Ishikawa (cell line): ENCODE data around the gene WDHD1.

Source experiments
- CEBPB ChIP-seq: IDR thresholded peaks from 2 replicates; pipeline ENCODE4 v1.6.1; 2012
- CREB1 ChIP-seq: IDR thresholded peaks from 2 replicates; pipeline ENCODE4 v1.6.1; 2012; ENCODE audit warnings: low read depth
- EGR1 ChIP-seq: IDR thresholded peaks from 2 replicates; pipeline ENCODE4 v1.6.1; 2012
- EP300 ChIP-seq: IDR thresholded peaks from 2 replicates; pipeline ENCODE4 v1.6.1; 2012; ENCODE audit warnings: borderline replicate concordance
- FOXM1 ChIP-seq: IDR thresholded peaks from 2 replicates; pipeline ENCODE4 v1.6.1; 2012; ENCODE audit warnings: low read depth, borderline replicate concordance
- MAX ChIP-seq: IDR thresholded peaks from 2 replicates; pipeline ENCODE4 v1.6.1; 2012
- NFIC ChIP-seq: IDR thresholded peaks from 2 replicates; pipeline ENCODE4 v1.6.1; 2012
- RAD21 ChIP-seq: IDR thresholded peaks from 2 replicates; pipeline ENCODE4 v1.6.1; 2012; ENCODE audit warnings: low read depth
- REST ChIP-seq: IDR thresholded peaks from 2 replicates; pipeline ENCODE4 v1.6.1; 2012; ENCODE audit warnings: low read depth, mild to moderate bottlenecking
- TAF1 ChIP-seq: IDR thresholded peaks from 2 replicates; pipeline ENCODE4 v1.6.1; 2012; ENCODE audit warnings: low read depth, mild to moderate bottlenecking
- TCF12 ChIP-seq: IDR thresholded peaks from 2 replicates; pipeline ENCODE4 v1.6.1; 2012; ENCODE audit warnings: low read depth
- TEAD4 ChIP-seq: IDR thresholded peaks from 2 replicates; pipeline ENCODE4 v1.6.1; 2012
- USF1 ChIP-seq: IDR thresholded peaks from 2 replicates; pipeline ENCODE4 v1.6.1; 2012
- YY1 ChIP-seq: IDR thresholded peaks from 2 replicates; pipeline ENCODE4 v1.6.1; 2012; ENCODE audit warnings: low read depth
- ZBTB7A ChIP-seq: IDR thresholded peaks from 2 replicates; pipeline ENCODE4 v1.6.1; 2012; ENCODE audit warnings: low read depth

The WDHD1 gene

GRCh38 chr14:54967496-54967895 lies 59.4 kb downstream of the WDHD1 start:
- TF ChIP-seq USF1 (no peak), TCF12 (no peak), EP300 (no peak), TAF1 (no peak), REST (no peak), FOXM1 (no peak), NFIC (no peak)

GRCh38 chr14:54955143-54955542 lies 71.8 kb downstream of the WDHD1 start:
- TF ChIP-seq REST (no peak), TCF12 (no peak), YY1 (no peak), USF1 (no peak), ZBTB7A (no peak), CREB1 (no peak), NFIC (no peak), TAF1 (no peak), RAD21 (no peak), EGR1 (no peak), CEBPB (no peak), EP300 (no peak), FOXM1 (no peak), MAX (no peak)

GRCh38 chr14:54947230-54947629 lies 79.7 kb downstream of the WDHD1 start:
- TF ChIP-seq YY1, result no peak

- TF ChIP-seq EGR1 (no peak), EP300 (no peak), MAX (no peak), USF1 (no peak), YY1 (no peak), ZBTB7A (no peak), REST (no peak), TEAD4 (no peak), CEBPB (no peak)
Observed at GRCh38 chr14:54946500-54946899, 80.4 kb downstream of the WDHD1 start.

GRCh38 chr14:54944737-54945391 lies 82.0 kb downstream of the WDHD1 start:
- no peak for TF ChIP-seq CREB1
- no peak for TF ChIP-seq TAF1
- no peak for TF ChIP-seq CEBPB
- TF ChIP-seq TCF12, result no peak
- no peak for TF ChIP-seq REST
- TF ChIP-seq EP300, result no peak
- no peak for TF ChIP-seq FOXM1
